Measurements from ENCODE around the gene SLC36A4.
"Not testable (repeated sequence)": the region's sequence is repeated elsewhere in the genome, so short reads cannot be mapped to it uniquely, and the experiment has no call there.

Gene SLC36A4

DNA sequence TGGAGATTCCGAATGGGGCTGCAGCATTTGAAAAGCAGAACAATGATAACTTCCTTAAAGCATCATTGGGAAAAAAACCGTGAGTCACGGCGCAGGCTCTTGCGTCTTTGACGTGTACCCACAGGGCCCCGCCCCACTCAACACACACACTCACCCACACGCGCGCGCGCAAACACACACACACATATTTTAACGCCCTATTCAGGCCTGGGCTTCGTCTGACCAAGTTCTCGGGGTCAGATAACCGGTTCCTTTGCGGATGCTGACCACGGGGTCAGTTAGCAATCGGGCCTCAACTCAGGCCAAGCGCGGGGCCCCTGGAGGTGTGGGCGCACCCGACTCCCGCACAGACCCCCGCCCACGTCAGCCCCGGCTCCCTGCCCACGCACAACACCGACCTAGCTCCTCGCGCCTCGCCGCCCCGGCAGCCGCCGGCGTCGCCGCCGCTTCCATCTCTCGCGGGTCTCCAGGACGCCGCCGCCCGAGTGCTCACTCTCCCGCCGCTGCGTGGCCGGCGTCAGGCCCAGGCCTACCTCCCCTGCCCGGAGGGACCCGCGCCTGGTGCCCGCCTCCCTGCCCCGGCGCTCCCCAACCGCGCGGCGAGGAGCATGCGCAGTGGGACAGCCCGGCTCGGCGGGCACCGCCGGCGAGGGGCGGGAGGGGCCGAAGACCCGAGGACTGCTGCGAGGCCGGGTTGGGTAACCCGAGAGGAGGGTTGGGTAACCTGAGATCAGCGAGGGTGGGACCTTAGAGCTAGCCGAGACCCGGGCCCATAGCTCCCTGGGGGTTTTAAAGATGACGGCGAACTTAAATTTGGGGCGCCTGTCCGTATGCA is at the start of gene SLC36A4:
SLC36A4 (minus strand) TSS at position 612 of the 835 bp plus-strand sequence; CDS start at position 453, 159 bp downstream.
- peak; percentile 93 for DNase-seq (ENCODE audit: low spot score)

DNA sequence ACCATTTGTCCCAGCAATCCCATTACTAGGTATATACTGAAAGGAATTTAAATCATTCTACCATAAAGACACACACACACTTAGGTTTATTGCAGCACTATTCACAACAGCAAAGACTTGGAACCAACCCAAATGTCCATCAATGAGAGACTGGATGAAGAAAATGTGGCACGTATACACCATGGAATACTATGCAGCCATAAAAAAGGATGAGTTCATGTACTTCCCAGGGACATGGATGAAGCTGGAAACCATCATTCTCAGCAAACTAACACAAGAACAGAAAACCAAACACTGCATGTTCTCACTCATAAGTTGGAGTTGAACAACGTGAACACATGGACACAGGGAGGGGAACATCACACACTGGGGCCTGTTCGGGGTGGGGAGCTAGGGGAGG is 49.0 kb upstream of the SLC36A4 start:
- not testable (repeated sequence) for DNase-seq (ENCODE audit: low spot score)

GRCh38 chr11:93244018-93244417 is 46.2 kb upstream of the SLC36A4 start:
- no peak for DNase-seq (ENCODE audit: low spot score)

DNA sequence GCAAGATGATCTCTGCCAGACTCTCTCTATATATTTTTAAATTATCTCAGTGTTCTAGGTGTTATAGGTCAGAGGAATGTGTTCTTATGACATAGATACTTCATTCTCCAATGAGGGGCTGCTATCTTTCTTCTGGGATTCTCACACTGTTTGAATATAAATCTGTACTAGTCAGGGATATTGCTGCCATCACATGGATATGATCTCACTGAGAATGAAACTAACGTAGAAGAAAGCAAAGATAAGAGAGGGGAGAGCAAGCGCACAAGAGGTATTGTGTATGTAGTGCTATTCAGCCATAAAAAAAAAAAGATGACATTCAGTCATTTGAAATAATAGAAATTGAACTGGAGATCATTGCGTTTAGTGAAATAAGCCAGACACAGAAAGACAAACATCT is 42.2 kb upstream of the SLC36A4 start:
- DNase-seq (ENCODE audit: low spot score), result no peak

DNA sequence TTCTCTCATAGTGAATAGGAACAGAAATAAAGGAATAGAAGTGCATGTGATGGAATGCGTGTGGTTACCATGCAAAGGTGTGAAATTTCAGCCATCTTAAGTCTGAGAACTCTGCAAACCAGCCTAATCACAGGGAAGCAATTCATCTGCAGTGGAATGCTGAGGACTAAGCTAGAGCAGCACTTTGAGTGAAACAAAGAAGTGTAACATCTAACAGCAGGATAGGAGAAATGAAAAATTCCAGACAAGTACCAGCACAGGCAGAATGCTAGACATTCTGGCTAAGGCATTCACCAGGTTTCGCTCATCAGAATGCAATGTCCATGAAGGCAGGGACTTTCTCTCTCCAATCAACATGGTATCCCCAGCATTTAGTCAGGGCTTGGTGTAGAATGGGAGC is 41.2 kb upstream of the SLC36A4 start:
- DNase-seq (ENCODE audit: low spot score), result no peak

GRCh38 chr11:93236741-93237675 is 39.2 kb upstream of the SLC36A4 start:
- peak; percentile 34 for DNase-seq (ENCODE audit: low spot score)

DNA sequence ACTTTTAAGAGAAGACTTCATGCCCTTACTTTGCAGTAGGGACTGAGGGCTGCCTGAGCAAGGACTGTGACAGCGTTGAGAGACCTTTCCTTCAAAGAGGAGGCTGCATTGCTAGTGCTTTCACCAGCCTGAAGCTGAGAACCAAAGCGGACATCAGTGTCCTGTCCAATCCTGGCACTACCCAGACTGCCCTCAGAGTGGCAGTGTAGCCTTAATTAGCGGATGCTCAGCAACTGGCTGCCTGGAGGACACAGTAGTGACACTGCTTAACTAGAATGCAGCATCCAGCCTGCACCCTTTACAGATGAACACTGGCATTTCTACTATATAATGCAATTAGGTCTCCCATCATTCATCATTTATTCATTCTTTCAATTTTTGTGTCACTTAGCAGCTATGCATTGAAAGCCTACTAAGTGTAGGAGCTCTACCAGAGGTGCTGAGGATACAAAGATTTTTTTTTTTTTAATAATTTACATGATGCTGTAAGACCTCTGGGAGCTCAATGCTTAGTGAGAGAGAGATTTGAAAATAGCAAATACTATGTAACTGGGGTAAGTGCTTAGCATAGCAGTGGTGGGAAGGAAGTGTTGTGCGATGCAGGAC is 36.9 kb upstream of the SLC36A4 start:
- DNase-seq (ENCODE audit: low spot score), result peak; percentile 79

GRCh38 chr11:93229876-93230275 is 32.1 kb upstream of the SLC36A4 start:
- DNase-seq (ENCODE audit: low spot score), result no peak

DNA sequence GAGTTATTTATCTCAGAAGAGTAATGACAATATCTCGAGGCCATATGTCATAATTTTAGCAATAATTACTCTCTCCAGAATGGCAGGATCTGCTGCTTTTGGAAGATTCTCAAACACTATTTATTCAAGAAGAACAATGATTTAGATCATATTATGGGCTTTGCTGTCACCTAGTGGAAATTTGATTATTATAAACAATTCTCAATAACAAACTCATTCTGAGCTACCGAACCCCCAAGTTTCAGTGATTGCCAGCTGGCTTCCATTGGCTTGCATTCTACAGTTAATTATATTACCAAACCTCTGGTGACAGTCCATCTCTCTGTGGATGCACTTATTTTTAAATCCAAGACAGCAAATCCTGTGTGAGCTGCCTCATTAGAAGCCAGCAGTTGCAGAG is 27.9 kb upstream of the SLC36A4 start:
- no peak for DNase-seq (ENCODE audit: low spot score)

GRCh38 chr11:93221539-93221938 is 23.7 kb upstream of the SLC36A4 start:
- DNase-seq (ENCODE audit: low spot score), result no peak

DNA sequence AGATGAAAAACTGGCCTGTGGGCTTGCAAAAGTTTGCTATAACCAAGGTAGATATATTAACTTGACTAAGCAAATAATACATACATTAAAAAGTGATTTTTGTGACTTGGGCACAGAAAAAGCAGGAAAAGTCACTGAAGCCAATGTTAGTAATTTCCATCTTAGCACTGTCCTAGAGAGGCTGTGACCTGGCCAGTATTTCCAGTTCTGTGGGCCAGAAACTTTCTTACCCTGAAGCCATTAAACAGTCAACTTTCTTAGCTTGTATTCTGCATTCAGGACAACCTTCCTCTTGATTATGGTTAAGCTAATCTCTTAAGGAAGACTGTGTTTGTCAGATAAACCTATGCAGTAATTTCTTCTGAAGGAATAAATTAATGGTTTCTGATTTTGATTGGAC is 22.3 kb upstream of the SLC36A4 start:
- DNase-seq (ENCODE audit: low spot score), result no peak

- no peak for DNase-seq (ENCODE audit: low spot score)
These were observed 21.6 kb upstream of the SLC36A4 start for GRCh38 chr11:93219440-93219839.

- no peak for DNase-seq (ENCODE audit: low spot score)
These were observed 18.8 kb upstream of the SLC36A4 start for GRCh38 chr11:93216511-93217101.

GRCh38 chr11:93213622-93214021 is 15.8 kb upstream of the SLC36A4 start:
- DNase-seq (ENCODE audit: low spot score), result no peak

- no peak for DNase-seq (ENCODE audit: low spot score)
These were observed 14.3 kb upstream of the SLC36A4 start for GRCh38 chr11:93212094-93212493.

- DNase-seq (ENCODE audit: low spot score), result no peak
These were observed 11.7 kb upstream of the SLC36A4 start for GRCh38 chr11:93209466-93209865.

- DNase-seq (ENCODE audit: low spot score), result no peak
These were observed 11.0 kb upstream of the SLC36A4 start for GRCh38 chr11:93208663-93209270.

DNA sequence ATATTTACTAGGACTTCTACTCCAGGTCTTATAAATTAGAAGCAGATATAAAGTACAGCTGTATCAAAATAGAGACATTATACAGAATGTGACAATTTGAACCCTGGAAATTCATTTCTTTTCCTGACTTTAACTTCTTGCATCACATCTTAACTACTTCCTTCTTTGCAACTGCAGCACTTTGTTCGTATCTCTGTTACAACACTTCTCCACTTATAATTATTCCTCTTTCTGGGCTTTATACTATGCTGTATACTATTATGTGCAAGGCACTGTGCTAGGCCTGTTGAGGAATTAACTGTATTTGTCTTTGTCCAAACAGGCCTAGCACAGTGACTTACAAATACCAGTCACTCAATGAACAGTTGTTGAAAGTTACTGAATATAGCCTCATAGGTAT is 1.8 kb upstream of the SLC36A4 start:
- DNase-seq (ENCODE audit: low spot score), result no peak

GRCh38 chr11:93198215-93198845 is 539 bp upstream of the SLC36A4 start:
- DNase-seq (ENCODE audit: low spot score), result no peak

DNA sequence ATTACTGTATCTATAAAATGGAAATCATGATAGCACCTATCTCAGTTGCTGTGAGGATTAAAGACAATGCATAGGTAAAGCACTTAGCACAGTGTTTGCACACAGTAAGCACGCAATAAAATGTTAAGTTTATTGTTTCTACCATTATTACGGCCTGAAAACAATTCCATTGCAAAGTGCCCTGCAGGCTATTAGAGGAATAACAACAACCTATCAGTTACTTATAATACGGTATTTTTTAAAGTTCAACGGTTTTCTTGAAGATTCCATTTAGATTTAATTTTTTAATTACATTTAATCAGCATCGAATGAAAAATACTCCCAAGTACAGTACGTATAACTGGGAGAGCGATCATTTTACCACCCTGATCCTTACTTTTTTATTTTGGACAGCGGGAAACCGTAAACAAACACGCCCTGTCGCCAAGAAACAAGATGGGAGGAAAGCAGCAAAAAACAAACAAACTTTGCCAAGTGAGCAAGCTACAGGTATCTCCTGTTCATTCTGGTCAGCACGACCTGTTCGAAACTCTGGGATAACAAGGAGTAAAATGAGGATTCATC is 893 bp downstream of the SLC36A4 start:
- no peak for DNase-seq (ENCODE audit: low spot score)
